GM12801 (cell line): Measurements from ENCODE around the gene UBE2Q2.

Experiments used
- CTCF ChIP-seq: IDR thresholded peaks from one replicate; pipeline ENCODE4 v1.5.1; 2011; ENCODE audit warnings: control low read depth; ENCODE audit not compliant: insufficient read length; ENCODE audit errors: extremely low read depth

Gene UBE2Q2

GRCh38 chr15:75923756-75924155, 80.5 kb downstream of the UBE2Q2 start:
- TF ChIP-seq CTCF = no peak

GRCh38 chr15:75924576-75924975, 81.3 kb downstream of the UBE2Q2 start:
- TF ChIP-seq CTCF = no peak

- no peak for TF ChIP-seq CTCF
These were observed 82.2 kb downstream of the UBE2Q2 start for GRCh38 chr15:75925440-75925839.

GRCh38 chr15:75926931-75927330, 83.7 kb downstream of the UBE2Q2 start:
- TF ChIP-seq CTCF = no peak

GRCh38 chr15:75927601-75928000, 84.4 kb downstream of the UBE2Q2 start:
- TF ChIP-seq CTCF = no peak

GRCh38 chr15:75928680-75929608, 85.7 kb downstream of the UBE2Q2 start:
- no peak for TF ChIP-seq CTCF

- TF ChIP-seq CTCF = no peak
These were observed 86.7 kb downstream of the UBE2Q2 start for GRCh38 chr15:75929799-75930565.
